Activated naive CD4-positive, alpha-beta T cell treated with Interleukin-2 at 50 U/mL for 16 hours (primary cell): Measurements from ENCODE around the gene ULK3.
"Not testable (repeated sequence)": the region's sequence is repeated elsewhere in the genome, so short reads cannot be mapped to it uniquely, and the experiment has no call there.

Source experiments
- DNase-seq: peaks from one replicate; pipeline ENCODE4 v3.0.0-alpha.2; 2020

Gene ULK3, protein sequence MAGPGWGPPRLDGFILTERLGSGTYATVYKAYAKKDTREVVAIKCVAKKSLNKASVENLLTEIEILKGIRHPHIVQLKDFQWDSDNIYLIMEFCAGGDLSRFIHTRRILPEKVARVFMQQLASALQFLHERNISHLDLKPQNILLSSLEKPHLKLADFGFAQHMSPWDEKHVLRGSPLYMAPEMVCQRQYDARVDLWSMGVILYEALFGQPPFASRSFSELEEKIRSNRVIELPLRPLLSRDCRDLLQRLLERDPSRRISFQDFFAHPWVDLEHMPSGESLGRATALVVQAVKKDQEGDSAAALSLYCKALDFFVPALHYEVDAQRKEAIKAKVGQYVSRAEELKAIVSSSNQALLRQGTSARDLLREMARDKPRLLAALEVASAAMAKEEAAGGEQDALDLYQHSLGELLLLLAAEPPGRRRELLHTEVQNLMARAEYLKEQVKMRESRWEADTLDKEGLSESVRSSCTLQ

DNA sequence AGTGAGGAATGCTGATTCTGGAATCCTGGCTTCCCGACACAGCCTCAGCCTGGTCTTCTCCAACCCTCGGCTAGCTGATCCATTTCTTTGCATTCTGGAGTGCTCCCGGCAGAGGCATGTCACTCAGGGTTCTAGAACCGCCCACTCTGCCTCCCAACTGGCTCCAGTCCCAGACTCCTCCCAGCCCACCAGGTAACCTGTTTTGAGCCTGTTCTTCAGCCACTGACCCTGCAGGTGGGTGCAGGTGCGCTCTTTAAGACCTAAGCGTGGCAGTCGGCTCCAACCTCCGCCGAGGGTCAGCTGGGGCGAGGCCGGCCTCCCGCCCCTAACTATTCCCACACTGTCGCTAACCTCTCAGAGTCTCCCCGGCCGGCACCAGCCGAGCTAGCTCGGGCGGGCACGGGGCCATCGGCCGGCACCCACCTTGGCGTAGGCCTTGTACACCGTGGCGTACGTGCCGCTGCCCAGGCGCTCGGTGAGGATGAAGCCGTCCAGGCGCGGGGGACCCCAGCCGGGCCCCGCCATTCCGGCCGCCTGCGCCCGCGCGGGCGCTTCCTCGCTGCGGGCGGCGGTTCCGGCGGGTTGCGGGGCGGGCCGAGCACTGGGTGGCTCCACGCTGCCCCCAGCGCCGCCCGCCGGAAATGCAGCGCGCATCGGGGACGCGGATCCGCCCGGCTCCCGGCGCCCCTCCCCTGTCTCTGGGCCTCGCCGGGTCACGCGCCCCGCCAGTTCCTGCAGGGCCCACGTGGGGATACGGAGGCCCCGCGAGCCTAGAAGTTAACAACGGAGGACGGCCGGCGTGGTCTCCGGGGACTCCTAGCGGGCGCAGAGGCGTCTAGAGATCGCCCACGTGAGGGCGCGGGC lies at the start of gene ULK3:
ULK3 (minus strand) TSS at position 576 of the 864 bp plus-strand sequence; CDS start at position 525, 51 bp downstream.
- peak; percentile 92 for DNase-seq

DNA sequence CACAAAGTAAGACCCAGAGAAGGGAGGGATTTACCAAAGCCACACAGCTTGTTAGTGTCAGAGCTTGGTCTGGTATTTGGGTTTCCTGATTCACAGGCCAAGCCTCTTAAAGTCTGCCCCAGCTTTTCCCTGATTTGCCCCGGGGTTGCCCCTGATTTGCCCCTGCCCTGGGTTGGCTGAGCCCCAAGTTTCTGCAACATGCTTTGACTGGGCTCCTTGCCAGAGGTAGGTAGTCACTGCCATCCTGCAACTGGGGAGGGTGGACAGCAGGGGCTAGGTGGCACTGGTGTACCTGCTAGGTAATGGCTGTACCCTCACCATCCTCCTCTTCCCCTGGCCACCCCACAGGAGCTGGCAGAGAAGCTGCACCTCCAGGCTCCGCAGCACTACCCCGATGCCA lies 49.4 kb upstream of the ULK3 start:
- no peak for DNase-seq

DNA sequence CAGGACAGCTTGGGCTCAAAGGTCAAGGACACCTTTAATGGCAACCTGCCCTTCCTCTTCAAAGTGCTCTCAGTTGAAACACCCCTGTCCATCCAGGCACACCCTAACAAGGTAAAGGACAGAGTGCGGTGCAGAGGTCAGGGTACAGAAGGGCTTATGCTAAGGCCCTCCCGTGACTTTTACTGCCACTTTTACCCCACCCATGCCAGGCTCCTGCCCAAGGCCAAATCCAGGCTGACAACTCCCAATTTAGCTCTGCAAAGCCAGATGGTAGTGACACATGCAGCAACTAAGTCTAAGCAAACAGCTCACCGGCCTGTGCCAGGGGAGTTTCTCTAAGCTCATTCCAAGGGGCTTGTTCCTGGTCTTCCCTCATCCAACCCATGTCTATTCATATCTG lies 48.5 kb upstream of the ULK3 start:
- DNase-seq: no peak

DNA sequence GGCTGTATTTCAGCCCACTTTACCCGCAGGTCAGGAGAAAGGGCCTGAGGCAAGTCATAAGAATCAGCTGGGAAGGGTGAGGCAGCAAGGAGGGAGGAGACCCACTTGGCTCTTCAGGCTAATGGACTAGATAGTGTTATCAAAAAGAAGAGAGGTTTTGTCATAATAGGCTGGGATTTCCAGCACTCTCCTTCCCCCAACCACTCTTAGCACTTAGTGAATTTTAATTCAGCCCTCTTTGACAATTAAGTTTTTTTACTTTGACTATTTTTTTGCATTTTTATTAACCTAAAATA lies 47.7 kb upstream of the ULK3 start:
- DNase-seq: no peak

DNA sequence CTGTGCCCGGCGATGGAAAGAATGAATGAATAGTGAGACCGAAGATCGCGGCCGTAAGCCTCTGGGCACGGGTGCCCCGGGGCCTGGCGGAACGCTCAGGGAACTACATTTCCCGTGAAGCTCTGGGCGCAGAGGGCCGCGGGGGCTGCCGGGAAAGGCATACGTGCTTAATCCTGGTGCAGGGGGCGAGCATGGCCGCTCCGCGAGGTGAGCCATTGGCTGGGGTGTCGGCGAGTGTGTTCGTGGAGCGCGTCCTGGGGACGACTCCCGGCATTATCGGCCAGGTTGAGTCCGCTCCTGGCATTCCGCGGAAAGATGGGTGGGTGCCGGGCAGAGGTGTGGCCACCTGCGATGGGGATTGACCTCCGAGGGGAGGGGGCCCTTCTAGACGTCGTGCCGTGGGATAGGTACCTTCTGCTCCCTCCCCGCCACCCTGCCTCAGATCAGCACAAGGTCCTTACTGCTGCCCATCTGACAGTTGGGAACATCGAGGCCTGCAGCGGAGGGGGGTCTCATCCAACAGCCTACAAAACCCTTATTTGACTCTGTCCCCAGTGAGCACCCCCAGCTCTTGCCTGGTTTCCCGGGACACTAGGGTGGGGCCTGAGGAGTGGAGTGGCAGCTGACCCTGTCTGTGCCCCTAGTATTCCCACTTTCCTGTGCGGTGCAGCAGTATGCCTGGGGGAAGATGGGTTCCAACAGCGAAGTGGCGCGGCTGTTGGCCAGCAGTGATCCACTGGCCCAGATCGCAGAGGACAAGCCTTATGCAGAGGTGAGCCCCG lies 47.1 kb upstream of the ULK3 start, which contains the start of gene MPI:
MPI (plus strand) TSS at position 160 of the 782 bp plus-strand sequence; CDS start at position 192, 32 bp downstream.
- peak; percentile 89 for DNase-seq

DNA sequence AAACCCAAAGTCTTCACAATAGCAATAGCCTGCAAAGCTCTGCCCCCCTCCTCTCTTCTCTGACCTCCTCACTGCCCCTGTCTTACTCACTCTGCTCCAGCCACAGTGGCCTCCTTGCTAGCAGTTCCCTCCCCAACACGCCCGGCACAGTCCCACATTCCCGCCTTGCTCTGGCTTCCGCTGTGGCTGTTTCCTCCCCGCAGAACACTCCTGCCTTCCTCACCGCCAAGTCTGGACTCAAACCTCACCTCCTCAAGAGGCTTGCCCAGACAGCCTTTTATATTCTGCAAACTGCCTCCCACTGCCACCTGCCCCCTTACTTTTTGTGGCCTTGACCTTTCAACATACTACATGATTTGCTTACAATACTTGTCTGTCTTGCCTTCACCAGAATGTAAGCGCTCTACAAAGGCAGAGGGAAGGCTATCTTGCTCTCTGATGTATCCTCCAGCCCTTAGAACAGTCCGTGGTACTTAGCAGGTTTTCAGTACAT lies 46.5 kb upstream of the ULK3 start:
- DNase-seq: peak; percentile 18

DNA sequence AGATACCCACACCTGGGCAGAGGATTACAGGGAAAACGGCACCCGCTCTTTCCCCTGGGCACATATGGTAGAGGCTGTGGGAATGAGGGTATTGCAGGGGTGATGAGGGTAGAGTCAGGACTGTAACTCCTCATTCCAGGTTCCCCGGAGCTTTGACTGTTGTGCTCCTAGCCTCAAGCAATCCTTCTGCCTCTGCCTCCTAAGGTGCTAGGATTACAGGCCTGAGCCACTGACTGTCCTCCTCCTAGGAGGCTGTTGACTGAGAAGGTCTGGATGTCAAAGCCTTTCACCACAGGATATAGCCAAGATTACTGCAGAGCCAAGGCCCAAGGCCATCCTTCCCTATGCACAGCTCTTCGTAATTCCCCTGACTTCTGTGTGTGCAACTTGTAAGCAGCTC lies 45.8 kb upstream of the ULK3 start:
- DNase-seq: no peak

DNA sequence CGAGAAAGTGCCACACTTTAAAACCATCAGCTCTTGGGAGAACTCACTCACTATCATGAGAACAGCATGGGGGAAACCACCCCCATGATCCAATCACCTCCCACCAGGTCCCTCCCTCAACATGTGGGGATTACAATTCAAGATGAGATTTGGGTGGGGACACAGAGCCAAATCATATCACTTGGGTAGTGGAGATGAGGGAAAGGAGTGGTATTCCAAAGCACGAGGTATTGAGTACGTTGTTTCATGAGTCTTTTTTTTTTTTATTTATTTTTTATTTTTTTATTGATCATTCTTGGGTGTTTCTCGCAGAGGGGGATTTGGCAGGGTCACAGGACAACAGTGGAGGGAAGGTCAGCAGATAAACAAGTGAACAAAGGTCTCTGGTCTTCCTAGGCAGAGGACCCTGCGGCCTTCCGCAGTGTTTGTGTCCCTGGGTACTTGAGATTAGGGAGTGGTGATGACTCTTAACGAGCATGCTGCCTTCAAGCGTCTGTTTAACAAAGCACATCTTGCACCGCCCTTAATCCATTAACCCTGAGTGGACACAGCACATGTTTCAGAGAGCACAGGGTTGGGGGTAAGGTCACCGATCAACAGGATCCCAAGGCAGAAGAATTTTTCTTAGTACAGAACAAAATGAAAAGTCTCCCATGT lies 44.7 kb upstream of the ULK3 start:
- not testable (repeated sequence) for DNase-seq

DNA sequence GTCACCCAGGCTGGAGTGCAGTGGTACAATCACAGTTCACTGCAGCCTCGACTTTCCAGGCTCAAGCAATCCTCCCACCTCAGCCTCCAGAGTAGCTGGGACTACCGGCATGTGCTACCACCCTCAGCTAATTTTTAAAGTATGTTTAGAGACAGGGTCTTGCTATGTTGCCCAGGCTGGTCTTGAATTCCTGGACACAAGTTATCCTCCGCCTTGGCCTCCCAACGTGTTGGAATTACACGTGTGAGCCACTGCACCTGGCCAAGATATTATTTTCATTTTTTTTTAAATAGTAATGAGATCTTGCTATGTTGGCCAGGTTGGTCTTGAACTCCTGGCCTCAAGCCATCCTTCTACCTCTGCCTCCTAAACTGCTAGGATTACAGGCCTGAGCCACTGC lies 42.5 kb upstream of the ULK3 start:
- DNase-seq: no peak

DNA sequence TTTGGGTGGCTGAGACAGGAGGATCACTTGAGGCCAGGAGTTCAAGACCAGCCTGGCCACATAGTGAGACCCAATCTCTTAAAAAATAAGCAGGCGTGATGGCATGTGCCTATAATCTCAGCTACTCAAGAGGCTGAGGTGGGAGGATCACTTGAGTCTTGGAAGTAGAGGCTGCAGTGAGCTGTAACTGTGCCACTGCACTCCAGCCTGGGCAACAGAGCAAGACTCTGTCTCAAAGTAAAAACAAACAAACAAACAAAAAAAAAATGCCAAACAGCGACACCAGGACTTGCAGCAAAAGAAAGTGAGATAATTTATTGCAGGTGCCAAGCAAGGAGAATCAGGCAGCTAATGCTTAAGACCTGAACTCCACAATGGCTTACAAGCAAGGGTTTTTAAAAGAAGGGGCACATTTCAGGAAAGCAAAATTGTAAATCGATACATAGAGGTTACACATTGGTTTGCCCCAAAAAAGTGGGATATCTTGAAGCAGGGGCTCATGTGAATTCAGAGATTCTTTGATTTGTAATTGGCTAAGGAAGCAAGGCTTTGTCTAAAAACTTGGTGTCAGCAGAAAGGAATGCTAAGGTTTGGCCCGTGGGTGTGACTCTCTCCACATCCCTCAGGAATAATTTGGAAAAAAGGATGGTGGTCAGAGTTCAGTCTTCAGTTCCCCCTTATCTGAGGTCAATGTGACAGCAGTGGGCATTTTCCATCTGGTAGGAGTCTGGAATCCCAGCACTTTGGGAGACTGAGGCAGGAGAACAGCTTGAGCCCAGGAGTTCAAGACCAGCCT lies 41.7 kb upstream of the ULK3 start:
- DNase-seq: no peak

DNA sequence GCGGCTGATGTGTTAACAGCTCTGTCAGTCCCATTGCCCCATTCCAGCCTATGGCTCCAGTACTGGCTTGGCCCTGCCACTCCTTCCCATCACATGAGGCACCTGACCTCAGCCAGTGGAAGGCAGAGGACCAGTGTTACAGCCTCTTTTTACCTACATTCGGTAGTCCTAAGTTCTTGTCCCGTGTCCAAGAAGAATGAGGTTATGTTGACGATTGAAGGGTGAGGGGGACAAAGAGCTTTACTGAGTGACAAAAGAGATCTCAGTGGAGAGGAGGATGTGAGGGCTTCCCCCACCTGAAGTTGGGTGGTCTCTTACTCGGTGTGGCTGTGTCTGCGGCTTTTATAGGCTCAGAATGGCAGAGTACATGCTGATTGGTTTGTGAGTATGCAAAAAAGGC lies 39.6 kb upstream of the ULK3 start:
- DNase-seq: no peak

DNA sequence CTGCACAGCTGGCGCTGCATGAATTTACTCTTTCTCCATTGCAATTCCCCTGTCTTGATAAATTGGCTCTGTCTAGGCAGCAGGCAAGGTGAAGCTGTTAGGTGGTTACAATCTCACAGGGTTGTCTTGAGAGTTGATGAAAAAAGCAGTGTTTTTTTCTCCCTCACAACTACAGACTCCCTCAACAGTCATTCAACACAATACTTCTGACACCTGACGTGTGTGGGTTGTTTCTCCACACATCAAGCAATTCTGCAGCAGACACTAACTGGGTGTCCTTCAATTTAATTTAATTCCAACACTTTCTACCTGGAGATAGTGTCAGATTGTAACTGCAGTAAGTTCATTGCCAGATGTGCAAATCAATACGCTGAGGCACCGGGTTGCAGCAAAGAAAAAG lies 35.3 kb upstream of the ULK3 start:
- DNase-seq: no peak

DNA sequence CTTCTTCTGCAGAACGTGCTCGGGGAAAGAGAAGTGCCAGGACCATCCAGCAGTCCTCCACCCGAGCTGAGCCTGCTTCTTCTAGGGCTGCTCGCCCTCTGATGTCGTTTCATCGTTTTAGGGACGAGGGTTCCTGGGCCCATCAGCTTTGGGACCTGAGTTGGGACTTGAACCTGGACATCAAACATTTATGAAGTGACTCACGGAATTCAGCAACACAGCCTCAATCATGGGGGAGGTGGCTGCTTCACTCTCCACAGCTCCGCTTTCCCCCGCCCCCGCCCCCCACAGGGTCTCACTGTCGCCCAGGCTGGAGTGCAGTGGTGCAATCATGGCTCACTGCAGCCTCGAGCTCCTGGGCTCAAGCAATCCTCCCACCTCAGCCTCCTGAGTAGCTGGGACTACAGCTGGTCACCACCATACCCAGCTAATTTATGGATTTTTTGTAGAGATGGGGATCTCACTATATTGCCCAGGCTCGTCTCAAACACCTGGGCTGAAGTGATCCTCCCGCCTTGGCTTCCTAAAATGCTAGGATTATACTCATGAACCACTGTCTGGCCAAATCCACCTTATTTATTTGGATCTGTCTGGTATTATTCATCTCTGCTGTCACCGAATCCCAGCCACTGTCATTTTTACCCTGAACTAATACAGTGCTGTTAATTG lies 30.9 kb upstream of the ULK3 start:
- peak; percentile 17 for DNase-seq

DNA sequence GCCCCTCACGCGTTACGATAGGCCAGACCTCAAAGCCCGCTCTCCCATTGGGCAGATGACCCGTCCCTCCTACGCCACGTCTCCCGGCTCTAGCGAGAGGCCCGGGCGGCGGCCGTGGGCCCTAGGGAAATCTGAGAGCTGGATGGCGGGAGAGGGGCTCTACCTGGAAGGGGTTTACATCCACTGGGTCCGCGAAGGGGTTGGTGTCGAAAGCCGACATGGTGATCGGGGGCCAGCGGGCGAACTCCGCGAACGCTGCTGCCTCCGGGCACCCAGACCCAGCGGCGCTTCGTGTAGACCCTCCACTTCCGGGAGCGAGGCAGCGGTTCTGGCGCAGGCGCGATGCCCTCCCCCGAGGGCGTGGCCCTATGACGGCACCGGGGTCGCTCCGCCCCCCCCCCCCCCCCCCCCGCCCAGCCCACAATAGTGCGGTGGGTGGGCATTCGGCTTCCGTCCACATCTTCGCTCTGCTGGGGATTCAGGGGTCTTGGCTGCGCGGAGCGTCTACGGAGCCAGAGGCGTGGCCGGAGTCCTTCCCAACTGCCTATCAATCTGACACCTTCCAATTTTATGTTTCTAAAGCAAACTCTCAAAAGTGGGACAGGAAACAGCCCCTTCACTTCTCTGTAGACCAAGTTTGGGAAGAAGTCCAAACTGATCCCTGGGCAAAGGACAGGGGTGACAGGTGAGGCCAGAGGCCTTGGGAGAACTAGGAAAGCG lies 30.2 kb upstream of the ULK3 start, which contains the start of gene SCAMP2:
SCAMP2 (minus strand) TSS at position 330 of the 720 bp plus-strand sequence; CDS start at position 220, 110 bp downstream.
- peak; percentile 91 for DNase-seq

DNA sequence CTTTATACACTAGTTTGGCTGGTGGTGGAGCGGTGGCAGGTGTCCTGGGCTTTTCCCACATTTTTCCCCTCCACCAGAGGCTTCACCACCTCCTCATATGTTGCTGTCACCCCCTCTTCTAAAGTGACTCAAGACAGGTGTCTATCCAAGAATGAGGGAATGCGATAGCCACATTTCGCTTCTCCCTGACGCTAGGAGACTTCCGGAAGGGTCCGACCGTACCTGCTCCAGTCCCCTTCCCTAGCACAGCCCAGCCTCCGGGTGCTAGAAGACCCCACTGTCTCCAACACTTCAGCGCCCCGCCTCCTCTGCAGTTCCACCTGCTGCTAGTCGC lies 29.7 kb upstream of the ULK3 start:
- DNase-seq: no peak

DNA sequence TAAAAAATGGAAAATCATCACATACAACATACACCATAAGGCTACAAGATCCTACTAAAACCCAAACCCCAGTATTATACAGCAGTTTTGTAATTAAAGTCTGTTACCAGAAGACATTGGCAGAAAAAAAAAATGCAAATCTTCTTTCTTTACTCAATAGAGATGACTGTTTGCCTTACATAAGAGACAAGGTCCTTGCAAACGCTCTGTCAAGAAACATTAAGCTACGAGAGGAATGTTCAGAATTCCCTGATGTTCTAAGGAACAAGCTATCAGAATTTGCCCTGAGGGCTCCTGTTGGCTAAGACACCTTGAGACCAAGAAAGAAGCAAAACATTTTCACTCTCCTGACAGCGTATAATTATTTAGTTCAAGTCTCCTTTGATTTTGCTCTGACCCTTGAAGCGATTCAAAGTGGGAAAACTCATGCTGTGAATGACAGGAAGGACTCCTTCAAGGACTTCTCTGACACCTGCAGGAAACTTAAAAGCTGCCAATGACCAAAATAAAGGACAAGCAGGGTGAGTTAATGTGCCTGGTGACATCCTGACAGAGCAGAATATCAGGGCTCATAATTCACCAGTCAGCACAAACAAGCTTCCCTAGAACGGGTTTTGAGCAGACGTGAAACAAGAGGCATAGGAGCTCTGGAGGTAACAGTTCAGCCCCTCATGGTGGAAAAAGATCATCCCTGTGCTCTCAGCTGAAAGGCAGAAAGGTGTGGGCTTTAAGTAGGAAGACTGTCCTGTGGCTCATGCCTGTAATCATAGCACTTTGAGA lies 27.7 kb upstream of the ULK3 start:
- no peak for DNase-seq

DNA sequence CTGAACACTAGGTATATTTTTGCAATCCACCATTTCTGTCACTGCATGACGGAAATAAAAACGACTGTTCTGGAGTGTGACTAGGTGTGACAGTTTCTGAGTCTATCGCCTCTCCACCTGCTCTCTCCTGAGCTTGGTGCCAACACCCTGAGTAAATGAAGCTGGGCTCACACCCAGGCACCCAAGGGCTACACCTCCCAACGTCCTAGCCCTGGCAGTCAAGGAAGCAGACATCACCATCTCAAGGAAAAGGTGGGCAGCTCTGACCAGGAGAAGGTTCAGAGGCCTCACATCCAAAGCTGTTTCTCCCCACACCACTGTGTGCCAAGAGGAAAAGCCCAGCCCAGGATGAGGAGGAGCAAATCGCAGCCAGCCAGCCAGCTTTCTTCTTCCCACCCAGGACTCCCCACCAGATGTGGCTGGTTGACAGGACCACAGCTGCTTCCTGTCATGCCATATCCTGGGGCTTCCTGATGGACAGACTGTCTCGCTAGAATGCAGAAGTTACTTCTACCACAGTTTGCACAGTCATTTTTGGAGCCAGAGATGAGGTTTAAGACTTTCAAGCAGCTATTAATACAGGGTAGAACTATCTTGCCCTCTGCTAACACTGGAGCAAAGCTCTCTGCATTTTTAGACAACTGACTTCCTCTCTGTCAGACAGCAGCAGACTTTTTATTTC lies 26.9 kb upstream of the ULK3 start:
- peak; percentile 25 for DNase-seq

DNA sequence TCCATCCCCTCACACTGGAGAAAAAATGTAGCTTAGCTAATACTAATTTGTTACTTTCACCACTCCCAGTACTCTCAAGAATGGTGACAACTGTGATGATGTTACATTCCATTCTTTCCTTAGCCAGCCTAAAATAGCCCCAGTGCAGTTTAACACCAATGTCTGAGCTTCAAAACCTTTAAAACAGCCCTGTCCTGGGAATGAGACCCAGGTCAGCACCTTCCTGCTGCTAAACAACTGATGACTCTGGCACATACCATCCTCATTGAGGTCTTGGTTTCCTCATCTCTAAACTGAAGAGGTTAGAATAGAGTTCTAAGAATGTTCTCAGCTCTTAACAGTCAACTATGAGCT lies 26.4 kb upstream of the ULK3 start:
- DNase-seq: no peak

DNA sequence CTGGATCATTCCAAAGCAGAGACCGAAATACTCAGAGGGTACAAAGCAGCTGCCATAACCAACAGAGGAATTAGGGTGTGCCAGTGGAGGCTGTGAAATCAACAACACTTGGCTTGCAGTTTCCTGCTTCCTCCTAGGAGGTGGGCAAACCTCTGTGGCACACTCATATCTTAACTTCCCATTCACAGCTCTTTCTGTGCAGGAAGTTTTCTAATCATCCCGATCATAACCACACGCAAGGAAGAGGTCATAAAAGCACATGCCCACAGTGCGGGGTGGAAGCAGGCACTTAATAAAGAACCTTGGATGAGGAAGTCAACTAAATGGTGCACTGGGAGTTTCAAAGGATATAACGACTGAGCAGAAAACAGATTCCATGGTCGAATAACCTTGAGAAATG lies 25.1 kb upstream of the ULK3 start:
- no peak for DNase-seq
